Measurements from ENCODE around the gene EML6.

The EML6 gene

GRCh38 chr2:54920660-54921059 is 197.2 kb downstream of the EML6 start:
- DNase-seq: no peak

DNA sequence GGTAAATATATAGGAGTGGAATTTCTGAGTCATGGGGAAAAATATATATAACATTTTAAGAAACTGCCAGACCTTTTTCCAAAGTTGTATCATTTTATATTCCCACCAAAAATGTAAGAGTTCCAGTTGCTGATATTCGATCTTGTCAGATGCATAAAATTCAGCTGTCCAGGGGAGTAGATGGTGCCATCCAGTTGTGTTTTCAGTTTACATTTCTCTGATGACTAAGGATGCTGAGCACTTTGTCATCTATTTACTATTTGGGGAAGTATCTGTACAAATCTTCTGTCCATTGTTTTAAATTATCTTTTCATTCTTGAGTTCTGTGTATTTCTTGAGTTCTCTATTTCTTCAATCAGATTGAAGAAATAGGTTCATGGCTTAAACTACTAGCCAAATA is 200.7 kb downstream of the EML6 start:
- DNase-seq: no peak

DNA sequence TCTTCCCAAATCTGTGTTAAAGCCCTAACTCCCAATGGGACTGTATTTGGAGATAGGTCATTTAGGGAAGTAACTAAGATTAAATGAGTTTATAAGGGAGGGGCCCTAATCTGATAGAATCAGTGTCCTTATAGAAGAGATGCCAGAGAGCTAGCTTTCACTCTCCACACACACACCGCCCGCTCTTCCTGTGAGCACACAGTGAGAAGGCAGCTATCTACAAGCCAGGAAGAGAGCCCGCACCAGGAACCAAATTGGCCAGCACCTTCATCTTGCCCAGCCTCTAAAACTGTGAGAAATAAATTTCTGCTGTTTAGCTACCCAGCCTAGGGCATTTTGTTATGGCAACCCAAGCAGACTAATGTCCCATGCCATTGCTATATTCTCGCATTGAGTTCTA is 201.6 kb downstream of the EML6 start:
- DNase-seq: no peak

- DNase-seq: no peak
Observed at GRCh38 chr2:54927085-54927750, 203.8 kb downstream of the EML6 start.

DNA sequence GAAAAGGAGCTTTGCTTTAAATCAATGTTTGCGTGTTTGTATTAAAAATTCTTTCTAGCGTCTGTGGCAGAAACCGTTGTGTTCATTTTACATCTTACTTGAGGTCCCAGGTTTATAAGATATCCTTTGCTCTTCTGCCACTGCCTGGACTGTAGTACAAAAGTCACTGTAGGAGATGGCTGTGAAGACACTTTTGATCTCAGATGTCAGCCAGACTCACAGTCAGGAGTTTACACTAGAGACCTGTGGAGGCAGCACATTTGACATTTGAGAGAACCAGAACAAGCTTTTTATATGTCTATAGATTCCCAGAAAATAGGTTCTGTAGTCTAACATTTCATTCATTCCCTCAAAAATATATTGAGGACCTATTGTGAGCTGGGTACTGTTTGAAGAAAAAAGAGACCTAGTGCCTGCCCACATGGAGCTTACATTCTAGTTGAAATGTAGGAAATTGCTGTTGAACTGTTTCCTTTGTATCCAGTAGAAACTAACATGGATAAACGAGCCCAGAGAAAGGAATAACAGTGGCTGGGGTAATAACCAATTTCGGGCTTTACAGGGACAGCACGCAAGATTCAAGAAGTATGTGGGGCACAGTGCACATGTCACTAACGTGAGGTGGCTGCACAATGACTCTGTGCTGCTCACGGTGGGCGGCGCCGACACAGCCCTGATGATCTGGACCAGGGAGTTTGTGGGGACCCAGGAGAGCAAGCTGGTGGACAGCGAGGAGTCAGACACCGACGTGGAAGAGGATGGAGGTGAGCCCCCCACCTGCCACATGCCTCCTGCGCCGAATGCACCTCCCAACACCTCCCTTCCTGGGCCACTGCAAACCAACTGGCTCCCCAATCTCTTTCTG is 204.5 kb downstream of the EML6 start:
- no peak for DNase-seq

GRCh38 chr2:54928719-54929118 is 205.3 kb downstream of the EML6 start:
- no peak for DNase-seq

DNA sequence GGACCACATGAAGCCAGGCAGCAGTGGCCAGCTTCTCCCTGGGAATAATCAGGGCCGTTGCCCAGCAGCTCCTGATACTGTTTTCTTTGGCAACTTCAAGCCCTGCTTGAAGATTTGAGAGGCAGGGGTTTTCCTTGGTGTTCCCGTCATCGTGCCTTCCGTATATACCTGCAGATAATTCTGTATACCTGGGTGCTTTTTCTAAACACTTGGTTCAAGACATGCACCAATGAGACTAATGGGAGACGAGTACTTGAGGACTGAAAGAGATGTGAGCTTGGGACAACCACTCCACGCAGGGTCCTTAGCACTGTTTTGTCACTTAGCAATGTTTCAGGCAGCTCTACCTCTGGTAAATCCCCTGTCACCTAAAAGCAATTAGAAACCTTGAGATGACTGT is 208.0 kb downstream of the EML6 start:
- DNase-seq: no peak

DNA sequence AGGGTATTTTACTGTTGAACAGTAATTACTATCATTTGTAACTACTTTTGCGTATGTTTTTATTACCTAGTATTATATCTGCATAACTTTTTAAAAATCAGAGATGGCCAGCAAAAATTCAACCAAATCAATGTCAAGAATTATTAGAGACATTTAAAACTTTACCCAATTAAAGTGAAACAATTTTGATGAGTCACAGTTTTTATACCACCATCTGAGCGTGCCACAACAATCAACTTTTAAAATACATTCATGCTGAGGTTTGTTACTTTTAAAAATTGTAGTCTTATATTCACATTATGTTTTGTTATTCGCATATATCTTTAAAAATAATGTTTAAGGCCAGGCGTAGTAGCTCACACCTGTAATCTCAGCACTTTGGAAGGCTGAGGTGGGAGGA is 211.9 kb downstream of the EML6 start:
- no peak for DNase-seq

DNA sequence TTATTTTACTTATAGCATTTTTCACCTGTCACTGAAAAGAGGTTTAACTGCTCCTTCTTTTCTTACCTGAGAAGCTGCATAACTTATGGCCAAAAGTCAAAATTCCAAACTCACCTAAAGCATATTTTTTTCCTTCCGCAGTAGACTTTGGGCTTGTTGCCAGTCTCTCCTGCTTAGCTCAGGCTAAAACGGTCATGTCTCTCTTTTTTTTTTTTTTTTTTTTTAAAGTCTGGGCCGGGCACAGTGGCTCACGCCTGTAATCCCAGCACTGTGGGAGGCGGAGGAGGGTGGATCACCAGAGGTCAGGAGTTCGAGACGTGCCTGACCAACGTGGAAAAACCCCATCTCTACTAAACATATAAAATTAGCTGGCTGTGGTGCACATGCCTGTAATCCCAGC is 213.3 kb downstream of the EML6 start:
- no peak for DNase-seq

DNA sequence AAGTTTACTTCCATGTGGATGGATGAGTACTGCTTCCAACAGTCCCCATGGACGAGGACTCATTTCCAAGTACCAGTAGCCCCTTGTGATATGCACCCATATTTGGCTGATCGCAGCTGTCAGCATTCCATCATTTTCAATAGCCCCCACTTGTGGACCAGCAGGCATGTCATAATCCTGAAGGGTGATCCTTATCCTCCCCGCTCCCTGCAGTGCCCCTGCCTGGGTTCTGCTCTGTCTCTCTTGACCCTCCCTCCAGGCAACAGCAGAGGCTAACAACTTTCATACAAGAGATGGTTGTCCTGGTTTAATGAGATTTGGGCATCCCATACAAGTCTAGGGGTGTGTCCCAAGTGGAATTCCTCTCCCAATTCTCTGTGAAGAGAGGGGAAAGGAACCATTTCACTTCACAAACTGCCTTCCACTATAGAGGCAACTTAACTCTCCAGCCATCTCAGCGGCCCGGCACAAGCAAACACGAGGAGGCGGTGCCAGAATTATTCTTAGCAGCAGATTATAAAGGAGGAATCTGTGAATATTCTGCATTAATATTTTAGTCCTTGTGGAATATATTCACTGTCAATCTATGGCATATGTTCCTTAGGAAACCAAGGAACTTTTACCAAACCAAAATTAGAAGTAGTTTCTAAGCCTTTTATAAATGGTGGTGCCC is 216.1 kb downstream of the EML6 start:
- no peak for DNase-seq

DNA sequence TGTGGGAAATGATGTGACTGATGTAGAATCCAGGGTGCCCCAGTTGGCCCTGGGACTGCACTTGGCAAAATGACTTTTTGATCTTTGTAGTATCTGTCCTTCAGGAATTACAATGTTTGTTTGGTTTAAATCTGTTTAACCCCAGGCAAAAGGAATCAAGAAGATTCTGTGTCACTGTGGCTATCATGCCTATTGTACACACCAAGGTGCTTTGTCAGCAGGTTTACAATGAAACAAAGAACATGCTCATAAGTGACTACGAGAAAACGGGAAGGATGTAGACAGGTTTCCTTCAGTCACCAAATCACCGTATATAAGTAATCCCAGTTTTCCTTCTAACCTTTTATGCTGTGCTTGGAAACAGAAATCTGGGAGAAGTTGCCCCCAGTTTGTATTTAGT is 217.3 kb downstream of the EML6 start:
- DNase-seq: no peak

- peak; percentile 29 to 30 for DNase-seq
Observed at GRCh38 chr2:54941248-54941984, 218.0 kb downstream of the EML6 start.

DNA sequence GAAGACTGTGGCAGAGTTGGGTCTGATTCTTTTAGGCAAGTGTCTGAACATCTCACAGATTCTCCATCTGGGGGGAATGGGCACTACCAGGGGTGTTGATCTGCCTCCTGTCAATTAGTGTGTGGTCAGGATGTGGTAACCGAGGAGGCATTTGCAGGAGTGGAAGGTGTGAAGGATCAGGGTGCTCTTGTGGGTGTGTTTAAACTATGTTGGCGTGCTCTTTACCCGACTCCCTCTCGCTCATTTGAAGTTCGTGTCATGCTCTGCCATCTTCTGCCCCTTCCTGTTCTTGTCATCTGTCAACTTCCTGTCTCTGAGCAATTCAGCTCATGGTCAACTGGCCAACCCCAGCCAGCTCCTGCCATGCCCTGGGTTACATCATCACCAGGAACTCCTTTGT is 218.9 kb downstream of the EML6 start:
- no peak for DNase-seq

GRCh38 chr2:54944724-54945326 is 221.4 kb downstream of the EML6 start:
- DNase-seq: no peak

DNA sequence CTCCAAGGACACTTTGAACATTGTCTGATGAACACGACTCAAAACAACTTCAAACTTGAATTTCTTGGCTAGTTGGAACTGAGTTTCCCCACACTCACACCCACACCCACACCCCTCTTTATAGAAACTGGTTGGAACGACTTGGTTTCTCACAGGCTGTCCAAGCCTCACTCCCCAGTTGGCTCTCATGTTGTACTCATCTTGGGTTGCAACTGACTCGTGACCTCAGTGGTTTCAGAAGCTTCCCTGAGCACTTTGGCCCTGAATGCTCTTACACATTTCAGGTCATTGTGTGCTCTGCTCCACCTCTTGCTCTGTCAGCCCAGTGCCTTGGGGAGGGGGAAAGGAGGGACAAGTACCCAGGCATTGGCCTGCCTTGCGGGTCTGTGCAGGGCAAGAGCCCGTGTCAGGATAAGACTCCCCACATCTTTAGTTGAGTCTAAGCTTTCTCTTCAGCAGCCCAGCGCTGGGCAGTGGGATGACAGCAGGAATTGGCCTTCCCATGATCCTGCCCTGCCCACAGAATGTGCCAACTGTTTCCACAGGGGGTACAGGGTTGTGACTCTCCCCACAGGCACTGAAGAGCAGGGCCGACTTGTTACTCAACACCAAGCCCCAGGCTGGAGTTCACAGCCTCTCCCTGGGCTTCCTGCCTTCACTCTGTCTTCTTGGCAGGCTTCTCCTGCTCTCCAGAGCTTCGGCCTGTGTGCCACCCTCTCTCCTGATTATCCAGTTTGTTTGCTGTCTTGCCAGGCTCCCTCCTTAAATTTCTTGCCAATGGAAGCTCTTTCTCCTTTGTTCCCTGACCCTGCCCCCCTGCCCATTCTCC is 222.1 kb downstream of the EML6 start:
- DNase-seq: peak; percentile 66 to 68

GRCh38 chr2:54946220-54946805 is 222.9 kb downstream of the EML6 start:
- peak in 1 of 2 donors; percentile 68 for DNase-seq

- no peak for DNase-seq
Observed at GRCh38 chr2:54947136-54947535, 223.7 kb downstream of the EML6 start.

DNA sequence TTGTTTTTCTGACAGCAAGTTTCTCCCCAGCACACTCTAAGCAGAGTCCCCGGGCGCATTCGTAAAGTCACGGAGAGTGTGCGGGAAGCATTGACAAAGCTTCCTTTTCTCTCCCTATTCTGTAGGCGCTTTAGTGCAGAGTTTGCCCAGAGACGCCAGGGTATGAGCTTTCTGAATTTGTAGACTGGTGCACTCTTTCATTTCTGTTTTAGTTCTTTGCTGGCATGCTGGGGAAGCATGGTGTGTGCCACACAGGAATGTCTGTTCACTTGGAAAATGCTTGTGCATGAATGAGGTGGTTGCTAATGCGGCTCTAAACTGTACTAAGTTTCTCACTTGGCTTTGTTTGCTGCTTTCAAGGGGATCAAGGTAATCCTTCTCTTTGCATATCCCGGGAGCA is 224.2 kb downstream of the EML6 start:
- DNase-seq: no peak

DNA sequence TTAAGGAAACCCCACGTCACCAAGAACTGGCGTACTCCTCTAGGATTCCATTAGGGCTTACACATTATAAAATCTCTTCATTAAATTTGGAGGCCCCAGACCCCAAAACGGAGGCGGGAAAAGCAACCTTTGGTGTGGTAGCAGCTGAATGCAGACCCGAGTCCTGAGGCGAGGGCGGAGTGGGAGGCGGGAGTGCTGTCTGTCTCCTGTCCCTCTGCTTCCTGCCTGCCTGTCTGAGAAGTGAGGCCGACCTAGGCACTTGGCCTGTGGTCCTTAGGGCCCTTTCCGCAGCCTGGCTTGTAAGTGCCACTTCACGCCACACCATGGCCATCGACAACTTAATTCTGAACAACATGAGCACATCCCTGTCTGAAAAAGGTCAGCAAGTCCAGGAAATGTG is 224.7 kb downstream of the EML6 start:
- no peak for DNase-seq

DNA sequence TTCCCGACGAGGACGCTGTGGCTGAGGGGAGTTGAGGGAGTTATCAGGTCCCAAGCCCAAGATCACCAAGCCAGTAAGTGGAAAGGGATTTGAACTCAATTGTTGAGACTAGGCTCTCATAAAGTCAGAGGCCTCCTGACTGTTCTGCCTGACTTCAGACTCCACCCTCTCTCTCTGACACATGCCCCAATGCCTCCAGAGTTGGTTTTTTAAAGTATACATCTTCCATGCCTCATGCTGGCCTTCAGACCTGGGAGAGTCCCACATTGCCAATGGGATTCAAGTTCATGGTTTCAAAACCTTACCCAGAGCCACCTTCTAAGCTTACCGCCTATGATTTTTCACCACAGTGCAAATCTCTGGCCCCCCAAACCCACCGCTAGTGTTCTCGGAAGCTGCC is 226.0 kb downstream of the EML6 start:
- DNase-seq: no peak

DNA sequence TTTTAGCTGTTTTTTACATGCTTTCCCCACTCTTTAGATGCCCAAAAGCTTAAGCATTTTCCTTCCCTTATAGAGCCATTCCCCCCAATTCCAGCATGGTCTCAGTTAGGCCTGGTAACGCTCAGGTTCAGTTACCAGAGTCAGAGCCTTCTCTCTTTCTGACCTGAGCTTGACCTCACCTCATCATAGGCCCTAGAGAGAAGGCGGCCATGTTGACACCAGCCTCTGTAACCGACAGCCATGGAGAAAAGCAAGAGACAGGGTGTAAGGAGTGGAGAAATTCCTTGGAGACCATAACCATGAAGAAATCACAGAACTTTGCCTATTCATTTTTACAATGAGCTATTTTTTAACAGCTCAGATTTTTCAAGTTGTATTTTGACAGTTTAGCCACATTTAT is 227.3 kb downstream of the EML6 start:
- DNase-seq: no peak

All from hippocampal formation (tissue), 2 donors.